GM19328 (cell line): ENCODE data around the gene ZNRF2.

ENCODE experiments used
- ATAC-seq: cut with Tn5 transposase; IDR thresholded peaks from one replicate; pipeline ENCODE4 v1.9.1; 2021; ENCODE audit warnings: mild to moderate bottlenecking, moderate library complexity; ENCODE audit not compliant: unreplicated experiment

ZNRF2 gene

DNA sequence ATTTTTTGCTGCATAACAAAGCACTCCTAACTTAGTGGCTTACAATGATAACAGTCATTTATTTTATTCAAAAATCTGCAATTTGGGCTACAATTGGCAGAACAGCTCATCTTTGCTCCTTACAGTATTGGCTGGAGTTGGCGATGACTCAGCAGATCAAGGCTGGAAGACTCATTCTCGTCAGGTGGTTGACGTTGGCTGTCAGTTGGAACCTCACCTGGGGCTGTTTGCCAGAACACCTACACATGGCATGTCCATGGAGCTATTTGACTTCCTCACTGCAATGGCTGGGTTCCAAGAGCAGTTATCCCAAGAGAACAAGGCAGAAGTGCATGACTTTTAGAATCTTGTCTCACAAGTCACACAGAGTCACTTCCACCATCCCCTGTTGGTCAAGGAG lies 119.1 kb downstream of the ZNRF2 start:
- ATAC-seq = no peak

DNA sequence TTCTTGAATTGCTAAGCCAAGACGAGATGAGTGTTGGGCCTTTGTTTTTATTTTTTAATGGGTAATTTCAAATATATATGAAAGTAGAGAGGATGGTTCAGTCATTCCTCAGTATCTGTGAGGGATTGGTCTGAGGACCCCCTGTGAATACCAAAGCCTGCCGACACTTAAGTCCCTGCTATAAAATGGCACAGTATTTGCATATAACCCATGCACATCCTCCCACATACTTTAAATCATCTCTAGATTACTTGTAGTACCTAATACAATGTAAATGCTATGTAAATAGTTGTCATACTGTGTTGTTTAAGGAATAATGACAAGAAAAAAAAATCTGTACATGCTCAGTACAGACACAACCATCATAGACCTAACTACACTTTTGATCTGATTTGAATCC lies 120.8 kb downstream of the ZNRF2 start:
- no peak for ATAC-seq

DNA sequence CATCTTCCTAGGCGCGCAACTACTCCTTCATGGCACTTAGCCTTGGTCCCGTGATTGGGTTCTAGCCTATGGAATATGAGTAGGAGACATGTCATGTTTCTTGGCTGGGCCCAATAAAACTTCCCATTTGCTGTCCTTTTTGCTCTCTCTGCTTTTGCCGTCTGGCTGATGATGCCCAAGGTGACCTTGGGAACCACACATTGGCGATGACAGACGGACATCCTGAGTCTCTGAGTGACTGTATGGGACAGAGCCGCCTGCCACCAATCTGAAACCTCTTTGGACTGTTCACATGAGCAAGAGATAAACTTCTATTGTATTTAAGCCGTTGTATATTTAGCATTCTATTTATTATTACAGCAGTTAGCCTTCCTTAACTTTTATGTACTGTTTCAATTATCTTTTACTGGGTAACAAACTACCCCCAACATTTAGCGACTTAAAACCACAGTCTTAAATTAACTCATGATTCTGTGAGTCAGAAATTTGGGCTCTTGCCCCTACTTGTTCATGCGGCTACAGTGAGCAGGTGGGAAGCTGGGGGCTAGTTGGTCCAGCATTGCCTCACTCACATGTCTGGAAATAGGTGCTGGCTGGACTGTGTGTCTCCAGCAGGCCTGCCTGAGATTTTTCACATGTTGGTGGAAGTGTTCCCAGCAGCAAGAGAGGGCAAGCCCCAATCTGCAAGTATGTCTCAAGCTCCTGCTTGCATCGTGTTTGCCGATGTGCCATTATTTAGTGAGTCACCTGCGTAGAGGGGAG lies 122.4 kb downstream of the ZNRF2 start:
- ATAC-seq = no peak

DNA sequence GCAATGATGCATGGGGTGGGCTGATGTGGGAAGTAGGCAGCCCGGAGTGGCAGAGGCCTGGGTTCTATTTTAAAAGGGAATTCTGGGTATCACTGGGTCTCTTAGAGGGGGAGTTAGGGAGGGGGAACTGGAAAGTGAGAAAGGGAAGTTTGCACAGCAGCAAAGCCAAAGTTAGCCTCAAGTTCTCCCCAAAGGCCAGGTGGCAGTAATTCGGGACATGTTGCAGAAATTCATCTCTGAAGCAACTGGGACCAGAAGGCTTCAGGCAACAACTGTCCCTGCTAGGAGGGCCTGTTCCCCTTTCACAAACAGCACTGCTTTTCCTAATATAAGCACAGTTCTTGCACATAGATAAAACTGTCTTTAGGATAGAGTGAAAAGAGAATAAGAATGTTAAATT lies 126.8 kb downstream of the ZNRF2 start:
- no peak for ATAC-seq

DNA sequence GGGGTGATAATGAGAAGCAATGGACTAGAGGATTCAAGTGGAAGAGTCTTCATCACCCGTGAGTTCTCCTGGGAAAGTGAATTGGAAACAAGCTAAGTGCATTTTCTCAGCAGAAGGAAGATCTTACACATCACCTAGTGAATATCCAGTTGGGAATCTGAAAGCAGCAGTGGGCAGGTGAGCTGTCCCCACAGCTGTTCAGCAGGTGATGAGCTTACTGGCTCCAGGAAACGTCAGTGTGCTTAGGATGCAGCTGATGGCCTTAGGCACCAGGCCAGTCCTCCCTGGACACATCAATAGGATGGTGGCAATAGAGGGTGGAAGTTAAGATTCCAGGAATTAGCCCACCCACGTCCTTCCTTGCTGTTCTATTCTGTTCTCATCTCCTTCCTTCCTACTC lies 127.5 kb downstream of the ZNRF2 start:
- no peak for ATAC-seq

DNA sequence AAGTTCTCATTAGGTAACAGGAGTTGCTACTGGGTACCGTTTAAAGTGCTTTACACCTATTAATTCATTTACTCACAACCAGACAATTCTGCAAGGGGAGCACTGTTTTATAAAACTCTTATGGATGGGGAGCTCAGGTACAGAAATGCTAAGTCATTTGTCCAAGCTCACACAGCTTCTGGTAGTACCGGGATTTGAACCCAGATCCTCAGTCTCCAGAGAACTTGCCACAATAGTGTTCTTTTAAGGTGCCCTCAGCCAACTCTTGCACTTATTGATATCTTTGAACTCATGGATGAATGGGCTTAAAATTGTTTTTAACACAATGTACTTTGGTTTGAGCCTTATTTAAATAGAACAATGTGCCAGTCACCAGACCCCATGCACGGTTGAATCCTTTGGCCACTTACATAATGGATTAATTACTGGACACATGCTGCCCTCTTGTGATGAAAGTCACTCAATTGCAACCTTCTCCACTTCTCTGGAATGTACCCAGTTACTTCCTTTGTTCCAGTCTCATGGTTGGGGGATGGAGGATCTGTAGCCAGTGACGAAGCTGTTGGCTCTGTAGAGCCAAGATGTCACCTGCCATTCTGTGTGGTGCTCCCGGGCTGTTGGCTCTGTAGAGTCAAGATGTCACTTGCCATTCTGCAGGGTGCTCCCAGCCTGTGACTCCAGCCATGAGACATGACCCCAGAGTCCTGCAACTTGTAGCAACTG lies 128.5 kb downstream of the ZNRF2 start:
- ATAC-seq = no peak

DNA sequence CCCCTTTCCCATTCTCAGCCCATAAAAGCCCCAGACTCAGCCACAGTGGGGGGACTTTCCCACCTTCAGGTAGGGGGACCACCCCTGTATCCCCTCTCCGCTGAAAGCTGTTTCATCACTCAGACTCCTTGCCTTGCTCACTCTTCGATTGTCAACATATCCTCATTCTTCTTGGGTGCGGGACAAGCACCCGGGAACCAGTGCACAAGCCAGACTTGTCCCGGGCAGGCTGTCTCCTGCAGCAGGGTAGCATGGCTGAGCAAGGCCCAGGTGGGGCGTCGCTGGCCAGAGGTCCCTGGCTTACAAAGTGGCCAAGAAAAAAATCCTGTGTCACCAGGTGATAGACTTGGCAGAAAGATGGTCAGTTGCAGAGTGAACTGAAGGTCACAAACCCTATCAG lies 129.5 kb downstream of the ZNRF2 start:
- ATAC-seq = no peak
